Measurements from ENCODE around the gene KMO.

KMO gene

GRCh38 chr1:241532162-241532531, at the start of gene KMO:
Gene KMO (plus strand): TSS chr1:241532378. CDS start chr1:241532445, 67 bp downstream.
- peak in 1 of 2 donors; percentile 11 for DNase-seq

- no peak for DNase-seq
Observed at GRCh38 chr1:241482761-241483250, 49.4 kb upstream of the KMO start.

GRCh38 chr1:241485145-241485544, 47.0 kb upstream of the KMO start:
- no peak for DNase-seq

DNA sequence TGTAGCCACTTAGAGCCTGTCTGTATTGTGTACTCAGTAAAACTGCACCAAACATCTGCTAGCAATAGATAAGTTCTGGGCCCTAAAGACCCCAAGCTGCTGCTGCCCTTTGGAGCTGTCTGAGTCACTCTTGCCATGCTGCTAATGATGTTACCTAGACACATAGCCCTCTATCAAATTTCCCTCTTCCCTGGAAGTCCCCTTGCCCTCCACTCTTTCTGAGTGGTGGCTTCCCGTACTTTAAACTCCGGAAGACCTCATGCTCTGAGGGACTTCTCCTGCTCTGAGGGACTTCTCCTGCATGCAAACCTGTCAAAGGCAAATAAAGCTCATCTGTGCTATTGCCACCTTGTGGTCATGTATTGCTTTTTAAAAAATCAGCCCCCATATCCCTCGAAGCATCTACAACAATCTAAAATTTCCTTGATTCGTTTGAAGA, 46.6 kb upstream of the KMO start:
- DNase-seq: no peak

DNA sequence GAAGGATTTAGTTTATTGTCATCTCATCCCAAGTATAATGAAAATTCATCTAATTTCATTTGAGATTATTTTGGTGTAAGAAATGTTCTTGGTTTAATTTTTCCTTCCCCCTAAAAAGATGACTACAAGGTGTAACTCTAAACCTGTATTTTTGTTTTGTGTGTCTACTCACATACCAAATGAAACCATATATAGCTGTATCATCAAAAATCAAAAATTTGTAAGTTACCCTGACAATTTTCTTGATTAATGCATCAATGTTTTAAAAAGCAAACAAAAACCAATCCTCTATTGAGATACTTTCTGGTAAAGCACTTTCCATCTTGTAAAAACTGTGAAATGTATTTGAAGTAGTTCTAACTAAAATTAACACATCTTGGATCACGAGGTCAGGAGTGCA, 43.4 kb upstream of the KMO start:
- DNase-seq: no peak

- DNase-seq: no peak
Observed at GRCh38 chr1:241495741-241496140, 36.4 kb upstream of the KMO start.

GRCh38 chr1:241499910-241500309, 32.3 kb upstream of the KMO start:
- no peak for DNase-seq

DNA sequence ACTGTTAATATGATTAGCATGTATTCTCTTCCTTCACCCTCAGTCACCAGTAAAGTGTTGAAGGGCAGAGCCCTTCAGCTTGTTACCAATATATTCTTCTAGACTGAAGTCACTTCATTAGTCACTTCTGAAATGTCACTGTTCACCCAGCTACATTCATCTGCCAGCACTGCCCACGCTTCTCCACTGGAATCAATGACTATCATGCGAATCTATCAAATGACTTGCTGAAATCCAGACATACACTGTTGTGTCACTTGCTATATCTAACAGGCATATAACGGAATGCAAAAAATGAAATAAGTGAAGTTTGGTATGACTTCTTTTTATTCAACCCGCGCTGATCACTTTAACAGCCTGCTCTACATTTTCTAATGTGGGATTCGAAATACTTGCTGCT, 28.7 kb upstream of the KMO start:
- no peak for DNase-seq

- no peak for DNase-seq
Observed at GRCh38 chr1:241507189-241507863, 24.9 kb upstream of the KMO start.

DNA sequence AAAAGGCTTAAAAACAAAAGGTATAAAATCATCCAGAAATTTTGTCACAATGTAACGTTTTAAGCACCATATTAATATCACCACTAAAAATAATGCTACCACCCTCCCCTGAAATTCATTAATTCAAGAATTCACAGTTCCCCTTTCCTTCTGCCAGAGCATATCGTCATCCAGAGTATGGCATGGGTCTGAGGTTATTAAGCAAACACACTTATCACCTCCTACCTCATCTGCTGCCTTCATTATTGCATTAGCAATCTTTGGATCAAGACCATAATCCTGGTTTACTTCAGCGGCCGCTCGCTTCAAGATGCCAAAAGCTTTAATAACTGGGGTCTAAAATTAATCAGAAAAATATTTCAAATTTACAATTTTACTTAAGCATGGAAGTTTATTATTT, 18.8 kb upstream of the KMO start:
- DNase-seq: no peak

- DNase-seq: peak; percentile 14 to 22
Observed at GRCh38 chr1:241518476-241519307, 13.5 kb upstream of the KMO start.

- peak; percentile 93 for DNase-seq
Observed at GRCh38 chr1:241519308-241520079, 12.7 kb upstream of the KMO start, which contains the start of gene FH. Gene FH (minus strand): TSS chr1:241519755. CDS start chr1:241519722, 33 bp downstream.

GRCh38 chr1:241520080-241520465, 12.1 kb upstream of the KMO start:
- no peak for DNase-seq

- DNase-seq: no peak
Observed at GRCh38 chr1:241521718-241522117, 10.5 kb upstream of the KMO start.

- DNase-seq: no peak
Observed at GRCh38 chr1:241525026-241525425, 7.2 kb upstream of the KMO start.

GRCh38 chr1:241527146-241527545, 5.0 kb upstream of the KMO start:
- DNase-seq: no peak

GRCh38 chr1:241531195-241532161, 700 bp upstream of the KMO start:
- peak in 1 of 2 donors; percentile 0 for DNase-seq

GRCh38 chr1:241532864-241533263, 686 bp downstream of the KMO start:
- DNase-seq: no peak

- no peak for DNase-seq
Observed at GRCh38 chr1:241533326-241534115, 1.3 kb downstream of the KMO start.

DNA sequence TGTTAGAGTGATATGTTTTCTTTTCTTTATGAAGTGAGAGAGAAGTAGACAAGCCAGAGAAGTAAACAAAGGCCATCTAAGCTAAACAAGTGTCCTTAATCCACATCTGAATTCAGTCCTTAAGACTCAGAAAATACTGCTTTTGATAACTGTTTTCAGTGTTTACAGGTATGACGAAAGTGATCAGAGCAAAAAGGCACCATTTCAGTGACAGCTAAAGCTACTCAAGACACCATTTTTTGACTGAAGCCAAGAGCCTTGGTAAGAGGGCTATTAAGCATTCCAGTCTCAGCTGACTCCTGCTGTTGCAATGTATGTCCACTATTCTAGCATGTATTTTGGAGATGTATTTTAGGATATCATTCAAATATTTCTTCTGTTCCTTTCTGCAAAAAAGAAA, 4.1 kb downstream of the KMO start:
- DNase-seq: no peak

- no peak for DNase-seq
Observed at GRCh38 chr1:241536969-241537368, 4.8 kb downstream of the KMO start.
